A549 (cell line): ENCODE measurements around the gene RGS19. TPM values are rescaled to one million over a fixed set of nuclear protein-coding genes. Genes with fewer than 3 reads are reported as not detected.
A peak's percentile ranks its signal among the peaks of the same experiment; 100 is the strongest.

Source experiments
- ATAC-seq, 2 experiments: fragments of 200-7000 bp in 1 of 2; fragments of >200 bp in 1 of 2; cut with Nextera tagmentation in 1 of 2; cut with Tn5 transposase in 1 of 2; 3 replicates each; pipeline versions ENCODE4 v1.8.0 to v1.9.1; 2018 to 2020; ENCODE audit warnings: mild to moderate bottlenecking in 1 of 2, moderate library complexity in 1 of 2
- CTCF ChIA-PET: fragments of 300-600 bp; sonication (Branson Sonifier 250); formaldehyde crosslinking; extraction: SDS; loops from one replicate; lab custom pipeline; 2021; ENCODE audit warnings: antibody characterized with exemption, inconsistent platforms; lab: Yijun Ruan, JAX
- POLR2A ChIA-PET: fragments of 350-600 bp; formaldehyde crosslinking; extraction: SDS; loops from one replicate; lab custom pipeline; 2021; ENCODE audit warnings: antibody characterized with exemption, inconsistent platforms; lab: Yijun Ruan, JAX
- DNase-seq, 2 experiments: peaks; one replicate each; pipeline versions ENCODE4 v3.0.0 to v3.0.0-alpha.2; 2011 to 2016; ENCODE audit warnings: low read depth in 1 of 2, low spot score in 1 of 2
- FAIRE-seq: peaks from 2 replicates; lab custom pipeline; 2011; peaks lifted over from hg19 to GRCh38; lab: Jason Lieb, UNC
- H3K27ac ChIP-seq, 2 experiments: fragments of >200 bp; sonication (Bioruptor Twin); formaldehyde crosslinking; 3 replicates each; pipeline ENCODE4 v1.5.1; 2016 to 2017
- H3K4me1 ChIP-seq: fragments of >200 bp; sonication (Bioruptor Twin); formaldehyde crosslinking; 3 replicates; pipeline ENCODE4 v1.6.1; 2016
- H3K4me2 ChIP-seq: fragments of >200 bp; sonication (Bioruptor Twin); formaldehyde crosslinking; 3 replicates; pipeline ENCODE4 v1.6.1; 2016
- H3K4me3 ChIP-seq: fragments of >200 bp; sonication (Bioruptor Twin); formaldehyde crosslinking; 3 replicates; pipeline ENCODE4 v1.5.1; 2016
- H3K9me3 ChIP-seq: fragments of >200 bp; sonication (Bioruptor Twin); formaldehyde crosslinking; 3 replicates; pipeline ENCODE4 v1.6.1; 2016
- ATOH8 ChIP-seq: fragments of 250-450 bp; sonication (Bioruptor Pico); IDR thresholded peaks from 2 replicates; pipeline ENCODE4 v1.5.0; 2020; ENCODE audit warnings: low read depth, mild to moderate bottlenecking, moderate library complexity
- CHD4 ChIP-seq: fragments of 200-600 bp; sonication (generic); IDR thresholded peaks from 2 replicates; pipeline ENCODE4 v1.6.1; 2016; ENCODE audit warnings: antibody characterized with exemption, mild to moderate bottlenecking, borderline replicate concordance
- CTCF ChIP-seq: fragments of >200 bp; sonication (Bioruptor Twin); formaldehyde crosslinking; IDR thresholded peaks from 3 replicates; pipeline ENCODE4 v1.5.1; 2016
- E2F6 ChIP-seq: IDR thresholded peaks from 2 replicates; pipeline ENCODE4 v1.6.1; 2012; ENCODE audit warnings: low read depth, borderline replicate concordance
- EP300 ChIP-seq, 2 experiments: fragments of >200 bp; sonication (Bioruptor Twin); formaldehyde crosslinking; IDR thresholded peaks; 2 replicates in 1 of 2; 3 replicates in 1 of 2; pipeline ENCODE4 v1.6.1; 2016 to 2017
- ESRRA ChIP-seq: fragments of 150-350 bp; IDR thresholded peaks from 2 replicates; pipeline ENCODE4 v1.6.1; 2014; ENCODE audit warnings: mild to moderate bottlenecking, low read length, borderline replicate concordance
- FOSL2 ChIP-seq, 2 experiments: fragments of 450-650 bp in 1 of 2; fragments of >200 bp in 1 of 2; sonication (Bioruptor Twin) in 1 of 2; formaldehyde crosslinking; IDR thresholded peaks; 2 replicates each; pipeline versions ENCODE4 v1.5.0 to v1.6.1; 2016 to 2020; ENCODE audit warnings: mild to moderate bottlenecking in 1 of 2, moderate library complexity in 1 of 2
- GATA3 ChIP-seq: IDR thresholded peaks from 2 replicates; pipeline ENCODE4 v1.6.1; 2012; ENCODE audit warnings: borderline replicate concordance
- HDAC2 ChIP-seq: fragments of 200-600 bp; sonication (generic); IDR thresholded peaks from 2 replicates; pipeline ENCODE4 v1.6.1; 2016
- HOXB13 ChIP-seq: fragments of 250-450 bp; sonication (Bioruptor Pico); IDR thresholded peaks from 2 replicates; pipeline ENCODE4 v1.5.0; 2020; ENCODE audit warnings: low read depth, mild to moderate bottlenecking, moderate library complexity
- NFE2L2 ChIP-seq: fragments of 150-350 bp; conservative IDR thresholded peaks from 2 replicates; pipeline ENCODE4 v1.6.1; 2014; ENCODE audit warnings: low read length
- NR3C1 ChIP-seq: fragments of >200 bp; sonication (Bioruptor Twin); formaldehyde crosslinking; IDR thresholded peaks from 3 replicates; pipeline ENCODE4 v1.6.1; 2017
- POLR2AphosphoS2 ChIP-seq: conservative IDR thresholded peaks from 2 replicates; pipeline ENCODE4 v1.6.1; 2012; ENCODE audit warnings: low read length, improper control_type of control experiment, inconsistent platforms
- RNF2 ChIP-seq: fragments of 200-600 bp; sonication (generic); IDR thresholded peaks from 2 replicates; pipeline ENCODE4 v1.6.1; 2016; ENCODE audit warnings: low read depth, mild to moderate bottlenecking, antibody characterized with exemption, moderate library complexity, borderline replicate concordance
- SREBF2 ChIP-seq: fragments of 450-650 bp; IDR thresholded peaks from 2 replicates; pipeline ENCODE4 v1.6.1; 2014; ENCODE audit warnings: mild to moderate bottlenecking, moderate library complexity
- USF2 ChIP-seq: fragments of 450-650 bp; IDR thresholded peaks from 2 replicates; pipeline ENCODE4 v1.6.1; 2014; ENCODE audit warnings: antibody characterized with exemption
- ZFP36 ChIP-seq: fragments of 450-650 bp; IDR thresholded peaks from 2 replicates; pipeline ENCODE4 v1.6.1; 2014; ENCODE audit warnings: borderline replicate concordance; ENCODE audit not compliant: partially characterized antibody
- WGBS: methylation state at CpG from one replicate; pipeline ENCODE4 v1.1.6; 2017; ENCODE audit errors: missing lambda C conversion rate; 5-methylcytosine and 5-hydroxymethylcytosine counted together
- polyA plus RNA-seq, 4 experiments: library from polyadenylated mRNA; depleted of rRNA in 3 of 4; stranded (reverse); fragments of >200 nt; fragmentation: RNase III in 1 of 4; extraction: RNeasy Plus Mini Kit Qiagen cat#74134 plus additional on column Dnase treatment in 1 of 4; gene quantifications; 2 replicates in 3 of 4; 3 replicates in 1 of 4; pipeline ENCODE4 v1.2.3, GENCODE V29; 2011 to 2017

Gene RGS19
- polyA plus RNA-seq, 2 of the 4 experiments (the other 2 are of a cell fraction), result 13.8 to 18.8 TPM

DNA sequence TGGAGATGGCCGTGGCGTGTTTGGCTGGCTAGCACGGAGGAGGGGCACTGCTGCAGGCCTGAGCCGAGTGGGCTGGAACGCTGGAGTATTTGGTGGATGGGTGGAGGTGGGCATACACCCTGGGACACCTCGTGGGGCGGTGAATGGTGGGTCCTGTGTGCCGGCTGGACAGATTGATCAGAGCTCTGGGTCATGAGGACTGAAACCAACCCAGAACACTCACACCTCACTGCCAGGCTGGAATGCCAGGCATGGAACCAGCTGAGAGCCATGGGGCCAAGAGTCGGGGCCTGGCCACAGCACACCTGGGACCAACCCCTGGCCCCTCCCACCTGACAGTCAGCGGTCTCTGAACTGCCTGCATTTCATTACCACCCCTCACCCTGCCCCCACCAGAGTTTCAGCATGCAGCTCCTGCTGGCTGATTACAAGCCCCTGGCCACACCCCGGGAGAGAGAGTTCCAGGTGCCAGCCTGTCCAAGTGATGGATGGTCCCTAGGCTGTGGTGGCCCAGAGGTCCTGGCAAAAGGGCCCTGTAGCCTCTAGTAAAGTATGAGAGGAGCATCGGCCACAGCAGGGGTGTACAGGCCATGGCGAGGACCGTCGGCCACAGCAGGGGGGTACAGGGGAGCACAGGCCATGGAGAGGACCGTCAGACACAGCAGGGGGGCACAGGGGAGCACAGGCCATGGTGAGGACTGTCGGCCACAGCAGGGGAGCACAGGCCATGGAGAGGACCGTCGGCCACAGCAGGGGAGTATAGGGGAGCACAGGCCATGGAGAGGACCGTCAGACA is 24.8 kb upstream of the RGS19 start:
- ChIA-PET CTCF (interaction anchor here (1.1 to 6.1 kb wide), 3 partner anchors 9 to 17 kb away, joined by 3 to 58 read pairs (median 39); no protein-coding TSS in a partner anchor), POLR2A (no interaction called here)
- Histone ChIP-seq H3K4me3 (no peak overlapping the region), H3K9me3 (no peaks in the 10 kb centered on the region), H3K4me2 (no peak overlapping the region), H3K27ac (no peak overlapping the region), H3K4me1 (0 out of 3 replicates have a peak, but pooled peaks cover 6% of the 10 kb centered on the region)
- FAIRE-seq (no peak), DNase-seq (no peak), ATAC-seq (no peak)
- WGBS, result 81% methylated on average over 10 of the region's 20 CpGs
- TF ChIP-seq FOSL2 (IDR thresholded peaks at IDR 0.05), result no peak
- no peak for TF ChIP-seq FOSL2 (CRISPR knock-in tag; IDR thresholded peaks at IDR 0.05)
- no peak for TF ChIP-seq HDAC2
- no peak for TF ChIP-seq NFE2L2
- no peak for TF ChIP-seq POLR2AphosphoS2
- TF ChIP-seq SREBF2, result no peak
- no peak for TF ChIP-seq ZFP36
- TF ChIP-seq ATOH8 (CRISPR knock-in tag), result no peak
- no peak for TF ChIP-seq HOXB13 (CRISPR knock-in tag)
- TF ChIP-seq CHD4, result no peak

DNA sequence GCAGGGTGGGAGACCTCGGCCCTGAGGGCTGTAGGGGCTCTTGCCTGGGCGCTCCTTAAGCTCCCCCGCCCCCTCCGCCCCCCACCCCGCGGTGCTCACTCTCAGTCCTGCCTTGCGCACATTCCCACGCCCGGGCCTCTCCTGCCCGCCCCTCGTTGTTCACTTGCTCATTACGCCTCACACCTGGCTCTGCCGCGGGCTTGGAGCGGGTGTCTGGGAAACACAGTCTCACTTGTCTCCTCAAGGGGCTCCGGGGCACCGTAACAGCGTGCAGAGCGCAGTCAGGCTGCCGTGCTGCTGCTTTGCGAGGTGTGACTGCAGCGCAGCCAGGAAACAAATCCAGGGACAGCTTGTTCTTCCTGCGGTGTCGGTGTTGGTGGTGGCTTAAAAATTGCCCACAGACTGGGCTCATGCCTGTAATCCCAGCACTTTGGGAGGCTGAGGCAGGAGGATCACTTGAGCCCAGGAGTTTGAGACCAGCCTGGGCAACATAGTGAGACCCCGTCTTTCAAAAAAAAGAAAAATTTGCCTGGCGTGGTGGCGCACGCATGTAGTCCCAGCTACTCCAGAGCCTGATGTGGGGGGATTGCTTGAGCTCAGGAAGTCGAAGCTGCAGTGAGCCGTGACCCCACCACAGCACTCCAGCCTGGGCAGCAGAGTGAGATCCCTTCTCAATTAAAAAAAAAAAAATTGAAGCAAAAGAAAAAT is 23.5 kb upstream of the RGS19 start:
- Histone ChIP-seq H3K4me3 (peak overlapping the region; percentile 71), H3K9me3 (no peaks in the 10 kb centered on the region), H3K4me1 (0 out of 3 replicates have a peak, but pooled peaks cover 6% of the 10 kb centered on the region), H3K4me2 (peak overlapping the region; percentile 100), H3K27ac (peak overlapping the region; percentile 81 to 91; a peak in 5 of 6 replicates)
- POLR2A ChIA-PET, result no interaction called here
- FAIRE-seq (no peak), DNase-seq (no peak), ATAC-seq (peak in 1 of 2 experiments; percentile 41; a peak in 3 of 6 replicates)
- TF ChIP-seq NR3C1 (no peak), E2F6 (no peak), ESRRA (no peak), USF2 (no peak), GATA3 (no peak), EP300 (IDR thresholded peaks at IDR 0.05) (no peak), ATOH8 (CRISPR knock-in tag) (no peak), RNF2 (no peak), HOXB13 (CRISPR knock-in tag) (no peak), CTCF (no peak)
- CTCF ChIA-PET, result interaction anchor here (0.8 to 6.1 kb wide), 13 partner anchors 10 to 64 kb away, joined by 3 to 58 read pairs (median 4); partner anchors contain the start of genes LKAAEAR1, OPRL1 and RGS19
- 80% methylated on average over 15 of the region's 30 CpGs for WGBS
